Esophagus squamous epithelium (tissue), 4 donors: ENCODE data around the gene OPTC.

Source experiments
- CTCF ChIP-seq, 6 experiments: fragments of 450-650 bp in 4 of 6; fragments of 200-600 bp in 2 of 6; sonication (generic) in 2 of 6; IDR thresholded peaks; one replicate each; pipeline ENCODE4 v1.5.1; 2016 to 2019; ENCODE audit warnings: antibody characterized with exemption in 6 of 6, mild to moderate bottlenecking in 4 of 6, moderate library complexity in 4 of 6
- POLR2A ChIP-seq, 4 donors: fragments of 450-650 bp; IDR thresholded peaks; one replicate each; pipeline ENCODE4 v1.6.1; 2017; ENCODE audit warnings: antibody characterized with exemption in 4 of 4, mild to moderate bottlenecking in 4 of 4, moderate library complexity in 3 of 4

GRCh38 chr1:203537806-203538464 lies 44.0 kb downstream of the OPTC start:
- no peak for TF ChIP-seq CTCF (IDR thresholded peaks at IDR 0.05)
- no peak for TF ChIP-seq POLR2A (IDR thresholded peaks at IDR 0.05)
